22Rv1 (cell line): Measurements from ENCODE around the gene NCOR1.

Source experiments
- ZFX ChIP-seq: fragments of 450-650 bp; IDR thresholded peaks from 2 replicates; pipeline ENCODE4 v1.6.1; 2017; ENCODE audit warnings: antibody characterized with exemption, borderline replicate concordance
- TF ChIP-seq, protein P1 (sequence below): fragments of 450-650 bp; IDR thresholded peaks from 2 replicates; pipeline ENCODE4 v1.5.1; 2017; ENCODE audit warnings: mild to moderate bottlenecking

DNA sequence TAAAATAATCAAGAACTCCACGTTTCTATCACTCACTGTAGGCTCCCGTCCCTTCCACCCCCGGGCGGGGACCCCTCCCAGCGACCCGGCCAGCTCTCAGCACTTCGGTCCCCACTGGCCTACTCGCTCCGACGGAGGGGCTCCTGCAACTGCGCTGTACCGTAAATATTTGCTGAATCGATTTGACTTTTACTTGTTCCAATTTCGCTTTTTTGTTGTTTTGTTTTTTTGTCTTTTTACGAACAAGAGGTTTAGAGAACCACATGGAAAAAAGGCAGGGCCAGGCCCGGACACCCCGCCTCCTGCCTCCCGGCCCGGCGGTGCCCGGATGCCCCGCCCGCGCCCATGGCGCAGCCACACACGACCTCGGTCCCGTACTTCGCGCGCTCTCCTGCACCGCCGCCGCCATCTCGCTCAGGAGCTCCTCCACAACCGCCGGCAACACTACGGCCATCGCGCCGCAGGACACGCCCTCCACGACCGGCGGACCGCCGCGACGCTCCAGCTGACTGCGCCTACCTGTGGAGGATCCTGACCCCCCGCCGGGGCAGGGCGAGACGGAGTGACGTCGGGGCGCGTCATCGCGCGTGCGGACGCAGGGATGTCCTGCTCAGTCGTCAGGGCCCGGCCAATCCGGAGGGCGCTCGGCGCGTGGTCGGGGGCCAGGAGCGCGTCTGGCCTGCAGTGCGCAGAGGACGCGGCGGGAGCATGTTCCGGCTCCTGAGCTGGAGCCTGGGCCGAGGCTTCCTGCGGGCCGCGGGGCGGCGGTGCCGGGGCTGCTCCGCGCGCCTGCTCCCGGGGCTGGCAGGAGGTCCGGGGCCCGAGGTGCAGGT, 216.0 kb downstream of the NCOR1 start, which contains the start of the genes TTC19 and ZSWIM7:
- TF ChIP-seq, protein P1, sequence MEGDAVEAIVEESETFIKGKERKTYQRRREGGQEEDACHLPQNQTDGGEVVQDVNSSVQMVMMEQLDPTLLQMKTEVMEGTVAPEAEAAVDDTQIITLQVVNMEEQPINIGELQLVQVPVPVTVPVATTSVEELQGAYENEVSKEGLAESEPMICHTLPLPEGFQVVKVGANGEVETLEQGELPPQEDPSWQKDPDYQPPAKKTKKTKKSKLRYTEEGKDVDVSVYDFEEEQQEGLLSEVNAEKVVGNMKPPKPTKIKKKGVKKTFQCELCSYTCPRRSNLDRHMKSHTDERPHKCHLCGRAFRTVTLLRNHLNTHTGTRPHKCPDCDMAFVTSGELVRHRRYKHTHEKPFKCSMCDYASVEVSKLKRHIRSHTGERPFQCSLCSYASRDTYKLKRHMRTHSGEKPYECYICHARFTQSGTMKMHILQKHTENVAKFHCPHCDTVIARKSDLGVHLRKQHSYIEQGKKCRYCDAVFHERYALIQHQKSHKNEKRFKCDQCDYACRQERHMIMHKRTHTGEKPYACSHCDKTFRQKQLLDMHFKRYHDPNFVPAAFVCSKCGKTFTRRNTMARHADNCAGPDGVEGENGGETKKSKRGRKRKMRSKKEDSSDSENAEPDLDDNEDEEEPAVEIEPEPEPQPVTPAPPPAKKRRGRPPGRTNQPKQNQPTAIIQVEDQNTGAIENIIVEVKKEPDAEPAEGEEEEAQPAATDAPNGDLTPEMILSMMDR: no peak
- TF ChIP-seq ZFX: no peak
